ENCODE measurements around the gene CAV1. TPM values are rescaled to one million over a fixed set of nuclear protein-coding genes. Genes with fewer than 3 reads are reported as not detected.
"Not testable (repeated sequence)": the region's sequence is repeated elsewhere in the genome, so short reads cannot be mapped to it uniquely, and the experiment has no call there.

The CAV1 gene
- total and polyA plus RNA-seq, 2 donors (not counting 1 experiment from before 2014, with no cell fraction given) = 461 to 1,245 TPM

DNA sequence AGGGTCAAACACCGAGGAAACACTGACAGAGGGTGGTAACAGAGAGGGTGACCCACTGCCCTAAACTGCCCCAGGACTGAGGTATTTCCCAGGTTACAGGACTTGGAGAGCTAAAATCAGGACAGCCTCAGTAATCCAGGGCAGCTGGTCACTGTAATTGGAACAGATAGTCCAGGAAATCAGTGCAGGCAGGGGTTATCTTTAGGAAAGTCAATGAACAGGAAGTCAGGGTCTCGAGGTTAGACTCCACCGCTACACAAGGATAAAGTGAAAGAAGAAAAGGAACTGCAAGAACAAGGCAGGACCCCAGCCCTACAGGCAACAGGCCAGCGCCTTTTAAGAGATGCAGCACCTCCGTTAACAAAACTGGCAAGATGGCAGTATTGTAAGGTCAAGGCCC lies 61.1 kb downstream of the CAV1 start:
- Histone ChIP-seq H3K9ac (ENCODE audit: insufficient read depth, low read length) (no peak overlapping the region), H3K36me3 (ENCODE audit: control insufficient read depth, insufficient read depth, low read length) (no peaks in the 10 kb centered on the region), H4K20me1 (ENCODE audit: control insufficient read depth, extremely low read depth, insufficient read depth, low read length) (no peaks in the 10 kb centered on the region), H3K27me3 (ENCODE audit: control insufficient read depth, insufficient read depth, low read length) (no peaks in the 10 kb centered on the region), H3K79me2 (ENCODE audit: control insufficient read depth, insufficient read depth, low read length) (no peaks in the 10 kb centered on the region), H2AFZ (ENCODE audit: low read length) (no peak overlapping the region), H3K4me3 (replicated peaks in 1 of 4; ENCODE audit: control extremely low read depth in 1 of 4, insufficient read depth in 1 of 4, low read depth in 3 of 4, low read length in 4 of 4) (no peak overlapping the region), H3K27ac (ENCODE audit: insufficient read depth, low read length) (no peak overlapping the region), H3K4me2 (ENCODE audit: extremely low read depth, insufficient read depth, low read length) (no peak overlapping the region), H3K4me1 (ENCODE audit: control insufficient read depth, extremely low read depth, insufficient read depth, low read length) (peaks cover 31% of the 10 kb centered on the region), H3K9me3 (ENCODE audit: control insufficient read depth, insufficient read depth, low read depth, low read length) (no peaks in the 10 kb centered on the region)
- TF ChIP-seq, protein P1, sequence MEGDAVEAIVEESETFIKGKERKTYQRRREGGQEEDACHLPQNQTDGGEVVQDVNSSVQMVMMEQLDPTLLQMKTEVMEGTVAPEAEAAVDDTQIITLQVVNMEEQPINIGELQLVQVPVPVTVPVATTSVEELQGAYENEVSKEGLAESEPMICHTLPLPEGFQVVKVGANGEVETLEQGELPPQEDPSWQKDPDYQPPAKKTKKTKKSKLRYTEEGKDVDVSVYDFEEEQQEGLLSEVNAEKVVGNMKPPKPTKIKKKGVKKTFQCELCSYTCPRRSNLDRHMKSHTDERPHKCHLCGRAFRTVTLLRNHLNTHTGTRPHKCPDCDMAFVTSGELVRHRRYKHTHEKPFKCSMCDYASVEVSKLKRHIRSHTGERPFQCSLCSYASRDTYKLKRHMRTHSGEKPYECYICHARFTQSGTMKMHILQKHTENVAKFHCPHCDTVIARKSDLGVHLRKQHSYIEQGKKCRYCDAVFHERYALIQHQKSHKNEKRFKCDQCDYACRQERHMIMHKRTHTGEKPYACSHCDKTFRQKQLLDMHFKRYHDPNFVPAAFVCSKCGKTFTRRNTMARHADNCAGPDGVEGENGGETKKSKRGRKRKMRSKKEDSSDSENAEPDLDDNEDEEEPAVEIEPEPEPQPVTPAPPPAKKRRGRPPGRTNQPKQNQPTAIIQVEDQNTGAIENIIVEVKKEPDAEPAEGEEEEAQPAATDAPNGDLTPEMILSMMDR (conservative IDR thresholded peaks at IDR 0.05 in 1 of 2, IDR thresholded peaks at IDR 0.05 in 1 of 2; ENCODE audit: low read depth in 1 of 2, low read length in 2 of 2) = no peak
- no peak for TF ChIP-seq EZH2 (IDR thresholded peaks at IDR 0.05; ENCODE audit: low read length, missing control alignments)
- DNase-seq (ENCODE audit: low read depth in 2 of 2) = no peak

DNA sequence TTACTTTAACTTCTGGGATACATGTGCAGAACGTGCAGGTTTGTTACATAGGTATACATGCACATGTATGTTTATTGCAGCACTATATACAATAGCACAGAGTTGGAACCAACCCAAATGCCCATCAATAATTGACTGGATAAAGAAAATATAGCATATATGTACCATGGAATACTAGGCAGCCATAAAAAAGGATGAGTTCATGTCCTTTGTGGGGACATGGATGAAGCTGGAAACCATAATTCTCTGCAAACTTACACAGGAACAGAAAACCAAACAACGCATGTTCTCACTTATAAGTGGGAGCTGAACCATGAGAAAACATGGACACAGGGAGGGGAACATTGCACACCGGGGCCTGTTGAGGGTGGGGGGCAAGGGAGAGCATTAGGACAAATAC lies 62.4 kb downstream of the CAV1 start:
- H3K4me2 ChIP-seq (ENCODE audit: extremely low read depth, insufficient read depth, low read length); H3K4me3 ChIP-seq (replicated peaks in 1 of 4; ENCODE audit: control extremely low read depth in 1 of 4, insufficient read depth in 1 of 4, low read depth in 3 of 4, low read length in 4 of 4); DNase-seq (ENCODE audit: low read depth in 2 of 2); H3K27ac ChIP-seq (ENCODE audit: insufficient read depth, low read length); H4K20me1 ChIP-seq (ENCODE audit: control insufficient read depth, extremely low read depth, insufficient read depth, low read length); H3K27me3 ChIP-seq (ENCODE audit: control insufficient read depth, insufficient read depth, low read length); H3K9ac ChIP-seq (ENCODE audit: insufficient read depth, low read length); H3K9me3 ChIP-seq (ENCODE audit: control insufficient read depth, insufficient read depth, low read depth, low read length); H2AFZ ChIP-seq (ENCODE audit: low read length); H3K36me3 ChIP-seq (ENCODE audit: control insufficient read depth, insufficient read depth, low read length); H3K79me2 ChIP-seq (ENCODE audit: control insufficient read depth, insufficient read depth, low read length): not testable (repeated sequence)
- peaks cover 25% of the 10 kb centered on the region for H3K4me1 ChIP-seq (ENCODE audit: control insufficient read depth, extremely low read depth, insufficient read depth, low read length)

DNA sequence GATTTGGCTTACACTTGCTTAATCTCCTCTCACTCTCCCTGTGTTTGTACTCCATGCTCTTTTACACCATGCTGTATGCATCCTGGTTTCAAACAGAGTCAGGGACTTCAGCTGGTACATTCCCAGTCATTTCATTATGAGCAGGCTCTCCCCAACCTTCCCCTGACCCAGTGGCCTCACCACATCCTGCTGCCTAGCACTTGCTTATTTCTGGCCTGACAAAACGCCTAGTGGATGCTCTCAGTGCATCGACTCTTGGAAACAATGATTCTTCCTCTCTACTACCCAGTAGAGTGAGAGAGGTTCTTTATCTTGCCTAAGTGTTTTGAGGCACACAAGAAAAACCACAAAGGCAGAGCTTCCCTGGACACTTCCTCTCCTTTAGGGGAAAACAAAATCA lies 63.4 kb downstream of the CAV1 start:
- Histone ChIP-seq H3K9me3 (ENCODE audit: control insufficient read depth, insufficient read depth, low read depth, low read length) (no peaks in the 10 kb centered on the region), H3K9ac (ENCODE audit: insufficient read depth, low read length) (no peak overlapping the region), H3K4me2 (ENCODE audit: extremely low read depth, insufficient read depth, low read length) (no peak overlapping the region), H2AFZ (ENCODE audit: low read length) (peak overlapping the region; percentile 60), H3K27me3 (ENCODE audit: control insufficient read depth, insufficient read depth, low read length) (no peaks in the 10 kb centered on the region), H3K4me1 (ENCODE audit: control insufficient read depth, extremely low read depth, insufficient read depth, low read length) (peaks cover 16% of the 10 kb centered on the region), H3K79me2 (ENCODE audit: control insufficient read depth, insufficient read depth, low read length) (no peaks in the 10 kb centered on the region), H3K4me3 (replicated peaks in 1 of 4; ENCODE audit: control extremely low read depth in 1 of 4, insufficient read depth in 1 of 4, low read depth in 3 of 4, low read length in 4 of 4) (no peak overlapping the region), H3K27ac (ENCODE audit: insufficient read depth, low read length) (peak overlapping the region; percentile 59), H3K36me3 (ENCODE audit: control insufficient read depth, insufficient read depth, low read length) (no peaks in the 10 kb centered on the region), H4K20me1 (ENCODE audit: control insufficient read depth, extremely low read depth, insufficient read depth, low read length) (no peaks in the 10 kb centered on the region)
- no peak for TF ChIP-seq EZH2 (IDR thresholded peaks at IDR 0.05; ENCODE audit: low read length, missing control alignments)
- TF ChIP-seq, protein P1 (conservative IDR thresholded peaks at IDR 0.05 in 1 of 2, IDR thresholded peaks at IDR 0.05 in 1 of 2; ENCODE audit: low read depth in 1 of 2, low read length in 2 of 2) = no peak
- peak; percentile 73 to 92 for DNase-seq (ENCODE audit: low read depth in 2 of 2)

All from fibroblast of lung (primary cell).